Activated CD4-positive, alpha-beta memory T cell treated with anti-CD3 and anti-CD28 coated beads for 36 hours (primary cell): ENCODE measurements around the gene YDJC. TPM values are rescaled to one million over a fixed set of nuclear protein-coding genes. Genes with fewer than 3 reads are reported as not detected.
A peak's percentile ranks its signal among the peaks of the same experiment; 100 is the strongest.
"Not testable (repeated sequence)": the region's sequence is repeated elsewhere in the genome, so short reads cannot be mapped to it uniquely, and the experiment has no call there.

Source experiments
- CTCF ChIA-PET: fragments of 350-600 bp; sonication (Branson Sonifier 250); formaldehyde crosslinking; loops from one replicate; lab custom pipeline; 2021; ENCODE audit warnings: antibody characterized with exemption, inconsistent platforms; lab: Charles Lee
- POLR2A ChIA-PET: fragments of 350-600 bp; sonication (Branson Sonifier 250); formaldehyde crosslinking; loops from one replicate; lab custom pipeline; 2021; ENCODE audit warnings: antibody characterized with exemption; lab: Charles Lee
- DNase-seq: peaks from one replicate; pipeline ENCODE4 v3.0.0-alpha.2; 2020
- H3K27ac Mint-ChIP-seq: one replicate; pipeline ENCODE4 v1.8.0; 2021; ENCODE audit warnings: mixed read lengths
- H3K27me3 Mint-ChIP-seq: one replicate; pipeline ENCODE4 v1.8.0; 2021; ENCODE audit warnings: mixed read lengths
- H3K36me3 Mint-ChIP-seq: one replicate; pipeline ENCODE4 v1.8.0; 2021; ENCODE audit warnings: mixed read lengths
- H3K4me1 Mint-ChIP-seq: one replicate; pipeline ENCODE4 v1.8.0; 2021; ENCODE audit warnings: low read depth, mixed read lengths
- H3K4me3 Mint-ChIP-seq: one replicate; pipeline ENCODE4 v1.8.0; 2021; ENCODE audit warnings: mild to moderate bottlenecking, mixed read lengths
- H3K9me3 Mint-ChIP-seq: one replicate; pipeline ENCODE4 v1.8.0; 2021; ENCODE audit warnings: mixed read lengths
- intact Hi-C: fragments of 100-400 bp; cut with micrococcal nuclease; formaldehyde crosslinking; loops from one replicate; pipeline ENCODE4 v1.15.1; 2023
- total RNA-seq, 2 experiments: library from RNA; stranded (reverse); gene quantifications; one replicate each; pipeline ENCODE4 v1.2.3, GENCODE V29; 2021

The YDJC gene
- total RNA-seq, 2 experiments from 2014 or later = 45.3 to 47.1 TPM

DNA sequence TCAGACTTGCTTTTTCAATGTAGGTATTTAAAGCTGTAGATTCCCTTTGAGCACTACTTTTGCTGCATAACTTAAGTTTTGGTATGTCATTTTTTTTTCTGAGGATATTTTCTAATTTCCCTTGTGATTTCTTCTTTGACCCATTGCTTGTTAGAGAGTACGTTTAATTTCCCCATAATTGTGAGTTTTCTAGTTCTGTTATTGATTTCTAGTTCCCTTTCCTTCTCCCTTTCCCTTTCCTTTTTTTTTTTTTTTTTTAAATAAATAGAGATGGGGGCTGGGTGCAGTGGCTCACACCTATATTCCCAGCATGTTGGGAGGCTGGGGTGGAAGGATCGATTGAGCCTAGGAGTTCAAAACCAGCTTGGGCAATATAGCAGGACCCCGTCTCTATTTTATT lies 31.5 kb downstream of the YDJC start:
- CTCF ChIA-PET = interaction anchor here (1.4 to 2.3 kb wide), 3 partner anchors 31 to 48 kb away, joined by 3 to 7 read pairs (median 6); partner anchors contain the start of gene SDF2L1
- H3K27ac Mint-ChIP-seq = no peak overlapping the region
- H3K9me3 Mint-ChIP-seq = no peaks in the 10 kb centered on the region

DNA sequence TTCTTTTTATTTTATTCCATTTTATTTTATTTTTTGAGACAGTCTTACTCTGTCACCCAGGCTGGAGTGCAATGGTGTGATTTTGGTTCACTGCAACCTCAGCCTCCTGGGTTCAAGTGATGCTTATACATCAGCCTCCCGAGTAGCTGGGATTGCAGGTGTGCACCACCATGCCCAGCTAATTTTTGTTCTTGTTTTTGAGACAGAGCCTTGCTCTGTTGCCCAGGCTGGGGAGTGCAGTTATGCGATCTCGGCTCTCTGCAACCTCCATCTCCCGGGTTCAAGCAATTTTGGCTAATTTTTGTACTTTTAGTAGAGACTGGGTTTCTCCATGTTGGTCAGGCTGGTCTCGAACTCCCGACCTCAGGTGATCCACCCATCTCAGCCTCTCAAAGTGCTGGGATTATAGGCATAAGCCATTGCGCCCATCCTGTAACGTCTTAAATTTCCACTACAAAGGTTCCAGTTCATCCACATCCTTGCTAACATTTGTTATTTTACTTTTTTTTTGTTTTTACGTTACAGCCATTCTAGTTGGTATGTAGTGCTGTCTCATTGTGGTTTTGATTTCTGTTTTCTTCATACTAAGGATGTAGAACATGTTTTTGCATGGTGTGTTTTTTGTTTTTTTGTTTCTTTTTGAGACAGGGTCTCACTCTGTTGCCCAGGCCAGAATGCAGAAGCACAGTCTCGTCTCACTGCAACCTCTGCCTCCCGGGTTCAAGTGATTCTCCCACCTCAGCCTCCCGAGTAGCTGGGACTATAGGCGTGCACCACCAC lies 33.3 kb downstream of the YDJC start:
- POLR2A ChIA-PET, H3K9me3 Mint-ChIP-seq, H3K27me3 Mint-ChIP-seq, H3K4me3 Mint-ChIP-seq, H3K27ac Mint-ChIP-seq, intact Hi-C loops, DNase-seq: not testable (repeated sequence)
- CTCF ChIA-PET = interaction anchor here (1.2 to 1.5 kb wide), 2 partner anchors 9 to 33 kb away, joined by 3 read pairs; no protein-coding TSS in a partner anchor
- Mint-ChIP-seq H3K36me3 (peaks cover 39% of the 10 kb centered on the region), H3K4me1 (peaks cover 35% of the 10 kb centered on the region)

More for the DNA sequence above, 31.5 kb downstream of the YDJC start:
- POLR2A ChIA-PET = no interaction called here
- H3K27me3 Mint-ChIP-seq = no peaks in the 10 kb centered on the region
- H3K4me3 Mint-ChIP-seq = no peak overlapping the region
- H3K36me3 Mint-ChIP-seq = peaks cover 41% of the 10 kb centered on the region
- intact Hi-C loops = no loop called here
- peaks cover 37% of the 10 kb centered on the region for H3K4me1 Mint-ChIP-seq
- no peak for DNase-seq

DNA sequence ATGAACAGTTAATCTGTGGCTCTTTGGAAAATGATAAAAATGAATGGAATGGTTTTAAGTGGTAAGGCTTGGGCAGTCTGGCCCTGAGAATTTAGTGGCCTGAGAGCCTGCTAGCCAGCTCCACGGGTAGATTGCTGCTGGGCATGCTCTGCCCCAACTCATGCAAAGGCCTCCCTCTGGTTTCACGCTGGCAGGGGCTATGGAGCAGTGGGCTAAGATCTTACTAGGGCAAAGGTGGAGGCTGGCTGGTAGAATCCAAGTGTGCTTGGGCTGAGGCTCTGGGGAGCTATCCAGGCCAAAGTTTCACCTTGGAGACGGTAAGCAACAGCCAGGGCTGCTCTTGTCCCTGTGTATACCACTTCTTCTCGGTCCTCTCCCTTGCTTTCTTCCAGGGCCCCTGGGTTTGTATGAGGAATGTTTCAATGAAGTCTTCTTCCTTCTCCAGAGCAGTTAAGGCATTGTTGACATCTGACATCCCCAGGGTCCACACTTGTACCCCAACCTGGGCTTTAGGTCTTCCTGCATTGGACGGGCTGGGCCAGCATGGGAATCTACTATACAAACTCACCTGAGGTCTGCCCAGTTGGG lies 34.9 kb downstream of the YDJC start:
- Mint-ChIP-seq H3K4me1 (peaks cover 39% of the 10 kb centered on the region), H3K9me3 (no peaks in the 10 kb centered on the region), H3K27ac (no peak overlapping the region), H3K4me3 (no peak overlapping the region), H3K36me3 (peaks cover 39% of the 10 kb centered on the region), H3K27me3 (no peaks in the 10 kb centered on the region)
- POLR2A ChIA-PET = no interaction called here
- no peak for DNase-seq
- CTCF ChIA-PET = no interaction called here
- intact Hi-C loops = no loop called here

DNA sequence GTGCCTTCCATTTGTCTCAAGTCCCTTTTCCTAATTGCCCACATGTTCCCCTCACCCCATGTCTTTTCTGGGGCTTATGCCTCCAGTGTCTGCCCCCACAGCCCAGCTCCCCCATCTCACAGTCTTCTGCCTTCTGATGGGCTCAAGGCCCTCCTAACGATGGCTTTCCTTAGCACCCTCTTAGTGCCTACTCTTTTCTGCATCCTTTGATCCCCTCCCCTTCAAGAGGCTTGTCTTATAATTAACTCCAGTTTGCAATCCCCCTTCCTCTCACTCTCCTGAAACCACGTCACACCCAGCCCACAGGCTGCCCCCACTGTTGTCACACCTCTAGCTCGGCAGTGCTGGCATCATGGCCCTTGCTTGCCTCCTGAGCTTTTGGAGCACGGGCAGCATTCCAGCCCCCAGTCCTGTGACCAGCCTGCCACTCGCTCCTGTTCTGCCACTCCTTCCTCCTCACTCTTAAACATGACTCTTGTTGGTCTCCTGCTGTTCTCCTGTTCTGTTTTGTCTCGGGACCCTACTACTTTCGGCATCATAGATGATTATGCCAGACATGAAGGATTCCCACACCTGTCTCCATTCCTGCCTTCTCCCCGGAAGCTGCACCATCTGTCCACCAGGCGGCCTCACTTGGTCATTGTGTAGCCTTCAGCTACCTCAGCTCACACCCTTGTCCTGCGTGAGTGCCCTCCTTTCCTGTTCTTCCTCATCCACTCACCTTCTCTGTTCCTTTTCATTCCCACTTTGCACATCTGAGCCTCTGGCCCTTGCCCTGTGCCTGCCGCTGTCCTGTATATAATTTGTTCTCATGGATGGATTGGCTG lies 36.2 kb downstream of the YDJC start:
- Mint-ChIP-seq H3K36me3 (peaks cover 40% of the 10 kb centered on the region), H3K27ac (no peak overlapping the region), H3K9me3 (no peaks in the 10 kb centered on the region), H3K4me3 (no peak overlapping the region), H3K27me3 (no peaks in the 10 kb centered on the region), H3K4me1 (peaks cover 42% of the 10 kb centered on the region)
- ChIA-PET CTCF (interaction anchor here (1.3 kb wide), 1 partner anchor 14 kb away, joined by 3 read pairs; no protein-coding TSS in a partner anchor), POLR2A (interaction anchor here (1.2 kb wide), 1 partner anchor 9 kb away, joined by 4 read pairs; no protein-coding TSS in a partner anchor)
- intact Hi-C loops = no loop called here
- DNase-seq = no peak

DNA sequence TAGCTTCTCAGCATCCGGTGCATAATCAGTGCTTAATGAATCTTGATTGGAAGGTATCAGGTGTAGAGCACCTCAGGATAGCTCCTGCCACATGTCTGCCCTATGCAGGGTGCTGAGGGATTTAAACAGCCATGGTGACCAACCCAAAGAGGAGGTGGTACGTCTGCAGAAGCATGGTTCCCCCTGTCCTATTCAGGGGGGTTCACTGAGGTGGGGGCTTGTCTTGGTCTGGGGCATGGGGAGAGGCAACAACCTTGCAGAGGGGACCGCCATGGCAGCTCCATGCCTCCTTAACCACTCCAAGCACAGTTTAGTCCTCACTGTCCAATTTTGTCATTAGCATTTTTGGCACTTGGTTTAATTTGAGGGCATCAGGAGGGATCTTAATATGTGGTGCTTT lies 37.4 kb downstream of the YDJC start:
- H3K27ac Mint-ChIP-seq = no peak overlapping the region
- no peaks in the 10 kb centered on the region for H3K27me3 Mint-ChIP-seq
- intact Hi-C loops = no loop called here
- ChIA-PET POLR2A (interaction anchor here (1.0 to 1.2 kb wide), 2 partner anchors 10 to 13 kb away, joined by 3 to 4 read pairs; no protein-coding TSS in a partner anchor), CTCF (no interaction called here)
- no peak for DNase-seq
- H3K9me3 Mint-ChIP-seq = no peaks in the 10 kb centered on the region
- H3K36me3 Mint-ChIP-seq = peaks cover 40% of the 10 kb centered on the region
- H3K4me1 Mint-ChIP-seq = peaks cover 46% of the 10 kb centered on the region
- no peak overlapping the region for H3K4me3 Mint-ChIP-seq

DNA sequence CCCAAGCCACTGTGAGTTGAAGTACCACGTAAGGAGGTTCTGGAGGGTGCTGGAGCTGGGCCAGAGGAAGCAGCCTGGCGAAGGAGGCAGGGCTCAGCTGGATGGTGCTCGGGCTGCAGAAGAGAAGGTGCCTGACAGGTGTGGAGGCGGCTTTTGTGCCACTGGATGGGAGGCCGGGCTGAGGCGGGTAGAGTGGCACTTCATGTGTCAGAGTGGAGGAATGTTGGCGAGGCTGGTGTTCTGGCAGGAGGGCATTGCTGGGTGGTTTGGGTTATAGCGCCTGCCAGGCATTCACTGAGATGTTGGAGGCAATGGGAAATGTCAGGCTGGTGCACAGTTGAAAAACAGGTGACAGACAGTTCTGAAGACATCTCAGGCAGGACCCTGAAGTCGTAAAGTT lies 38.1 kb downstream of the YDJC start:
- Mint-ChIP-seq H3K4me3 (no peak overlapping the region), H3K27ac (no peak overlapping the region), H3K9me3 (no peaks in the 10 kb centered on the region), H3K27me3 (no peaks in the 10 kb centered on the region), H3K4me1 (peaks cover 51% of the 10 kb centered on the region), H3K36me3 (peaks cover 38% of the 10 kb centered on the region)
- POLR2A ChIA-PET = interaction anchor here (1.0 kb wide), 1 partner anchor 13 kb away, joined by 3 read pairs; no protein-coding TSS in a partner anchor
- CTCF ChIA-PET = no interaction called here
- intact Hi-C loops = no loop called here
- no peak for DNase-seq

DNA sequence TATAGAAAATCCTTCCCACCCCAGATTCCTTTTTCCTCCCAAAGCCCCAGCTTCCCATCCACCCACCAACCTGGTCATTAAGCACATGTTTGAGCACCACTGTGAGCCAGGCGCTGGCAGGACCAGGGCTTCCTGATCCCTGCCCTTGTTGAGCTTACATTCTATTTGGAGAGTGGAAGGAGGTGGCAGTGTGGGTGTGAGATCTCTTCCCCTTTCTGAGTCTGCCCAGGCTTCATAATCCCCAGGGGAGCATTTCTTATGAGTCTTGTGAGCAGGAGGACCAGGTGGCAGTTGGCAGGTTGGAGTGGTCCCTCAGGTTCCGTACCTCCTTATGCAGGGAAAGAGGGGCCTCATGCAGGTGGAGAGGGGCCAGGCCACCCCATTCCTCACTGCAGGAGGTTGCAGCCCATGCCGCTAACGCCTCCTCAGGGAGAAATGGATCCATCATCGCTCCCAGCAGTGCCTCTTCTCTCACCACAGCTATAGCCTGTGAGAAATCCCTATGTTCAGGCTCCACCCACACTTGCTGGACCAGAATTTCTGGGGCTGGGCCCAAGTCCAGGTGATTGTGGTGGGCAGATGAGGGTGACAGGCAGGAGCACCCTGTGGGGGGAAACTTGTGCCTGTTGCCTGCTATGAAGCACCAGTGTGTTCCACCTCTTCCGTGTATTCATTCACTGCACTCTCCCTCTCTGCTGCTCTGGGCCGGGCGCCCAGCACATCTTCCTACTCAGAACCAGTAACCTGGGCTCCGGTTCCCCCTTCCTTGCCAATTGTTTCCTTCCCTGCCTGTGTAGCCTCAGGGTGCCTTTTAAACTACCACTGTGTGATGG lies 38.8 kb downstream of the YDJC start:
- intact Hi-C loops = no loop called here
- DNase-seq = no peak
- Mint-ChIP-seq H3K27me3 (no peaks in the 10 kb centered on the region), H3K27ac (no peak overlapping the region), H3K36me3 (peaks cover 36% of the 10 kb centered on the region), H3K4me1 (peaks cover 53% of the 10 kb centered on the region), H3K9me3 (no peaks in the 10 kb centered on the region), H3K4me3 (no peak overlapping the region)
- CTCF ChIA-PET = interaction anchor here (0.9 kb wide), 2 partner anchors 20 to 51 kb away, joined by 3 read pairs; partner anchors contain the start of gene SDF2L1
- POLR2A ChIA-PET = no interaction called here

DNA sequence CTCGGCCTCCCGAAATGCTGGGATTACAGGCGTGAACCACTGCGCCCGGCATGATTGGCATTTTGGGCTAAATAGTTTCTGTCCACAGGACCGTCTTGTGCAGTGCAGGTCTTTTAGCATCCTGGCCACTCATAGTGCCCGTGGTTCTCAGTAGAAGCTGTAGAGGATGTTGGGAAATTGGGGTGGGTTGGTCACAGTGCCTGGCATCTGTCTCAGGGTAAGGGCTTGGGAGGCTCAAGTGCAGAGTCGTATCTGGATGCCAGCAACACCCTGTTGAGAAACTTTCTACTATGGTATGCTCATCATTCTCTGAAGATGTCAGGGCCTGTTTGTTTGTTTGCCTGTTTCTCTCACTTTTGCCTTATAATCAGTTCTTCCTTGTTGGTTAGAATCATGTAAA lies 40.4 kb downstream of the YDJC start:
- POLR2A ChIA-PET = no interaction called here
- intact Hi-C loops = loop anchor here (5.0 kb wide), 1 partner anchor 38 kb away; no protein-coding TSS in a partner anchor
- Mint-ChIP-seq H3K27ac (no peak overlapping the region), H3K36me3 (peaks cover 20% of the 10 kb centered on the region), H3K9me3 (no peaks in the 10 kb centered on the region), H3K27me3 (no peaks in the 10 kb centered on the region), H3K4me1 (peaks cover 64% of the 10 kb centered on the region), H3K4me3 (no peak overlapping the region)
- no peak for DNase-seq
- CTCF ChIA-PET = interaction anchor here (0.7 to 1.3 kb wide), 2 partner anchors 43 to 48 kb away, joined by 3 to 4 read pairs; partner anchors contain the start of gene CCDC116

DNA sequence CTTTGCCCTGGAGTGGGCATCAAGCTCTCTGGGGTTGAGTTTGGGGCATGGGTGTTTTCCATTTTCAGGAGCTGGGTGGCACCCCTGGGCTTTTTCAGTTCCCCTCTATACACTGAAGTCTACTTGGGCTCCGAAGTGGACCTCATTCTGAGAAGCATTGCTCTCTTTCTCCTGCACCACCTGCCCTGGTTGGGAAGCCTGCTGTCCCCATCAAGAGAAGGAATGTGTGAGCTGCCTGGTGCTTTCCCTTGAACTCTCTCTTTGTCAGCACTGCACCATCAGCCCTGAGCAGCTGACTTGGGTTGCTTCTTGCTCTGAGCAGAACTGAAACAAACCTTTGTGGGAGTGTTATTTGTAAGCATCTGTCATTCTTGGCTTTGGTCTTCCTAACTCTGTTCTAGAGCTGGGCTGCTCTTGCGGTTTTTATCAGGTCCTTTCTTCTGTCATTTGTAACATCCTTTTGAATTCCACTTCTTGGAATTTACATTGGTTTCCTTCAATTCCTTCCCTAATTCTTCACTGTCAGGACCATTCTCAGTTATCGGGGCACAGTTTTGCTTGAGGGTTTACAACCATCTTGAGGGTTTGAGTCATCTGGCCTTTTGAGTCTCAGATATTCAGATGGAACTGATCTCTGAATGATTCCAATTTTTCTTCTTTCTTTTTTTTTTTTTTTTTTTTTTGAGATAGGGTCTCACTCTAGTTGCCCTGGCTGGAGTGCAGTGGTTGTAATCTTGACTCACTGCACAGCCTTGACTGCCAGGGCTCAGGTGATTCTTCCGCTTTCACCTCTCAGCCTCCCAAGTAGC lies 41.8 kb downstream of the YDJC start:
- intact Hi-C loops = loop anchor here (1.0 to 5.0 kb wide), 2 partner anchors 17 to 39 kb away; no protein-coding TSS in a partner anchor
- DNase-seq = peak; percentile 80
- peak overlapping the region; percentile 74 for H3K27ac Mint-ChIP-seq
- peaks cover 57% of the 10 kb centered on the region for H3K4me1 Mint-ChIP-seq
- H3K27me3 Mint-ChIP-seq = no peaks in the 10 kb centered on the region
- ChIA-PET CTCF (interaction anchor here (0.7 to 2.3 kb wide), 6 partner anchors 9 to 59 kb away, joined by 3 to 20 read pairs (median 6); partner anchors contain the start of genes SDF2L1 and YDJC), POLR2A (interaction anchor here (0.7 to 2.4 kb wide), 8 partner anchors 8 to 54 kb away, joined by 3 to 17 read pairs (median 4); partner anchors contain the start of genes SDF2L1 and YDJC)
- H3K36me3 Mint-ChIP-seq = peaks cover 6% of the 10 kb centered on the region
- no peak overlapping the region for H3K4me3 Mint-ChIP-seq
- no peaks in the 10 kb centered on the region for H3K9me3 Mint-ChIP-seq

DNA sequence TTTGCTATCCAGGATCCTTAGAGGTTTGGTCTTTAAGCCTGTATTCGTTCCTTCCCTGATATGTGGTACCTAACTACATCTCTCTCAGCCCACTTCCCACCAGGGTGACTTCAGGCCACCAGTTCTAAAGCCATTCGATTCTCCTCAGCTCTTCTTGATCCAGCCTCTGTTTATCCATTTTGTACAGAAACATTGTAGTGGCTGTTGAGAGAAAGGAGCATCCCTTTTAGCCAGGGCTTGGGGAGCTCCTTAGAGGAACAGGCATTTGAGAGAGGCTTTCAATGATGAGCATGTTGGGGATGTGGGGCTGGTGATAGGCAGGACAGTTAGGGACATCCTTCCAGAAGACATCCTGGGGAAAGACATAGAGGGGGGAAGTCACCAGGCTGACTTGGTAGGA lies 44.4 kb downstream of the YDJC start:
- Mint-ChIP-seq H3K4me1 (peaks cover 53% of the 10 kb centered on the region), H3K36me3 (peaks cover 4% of the 10 kb centered on the region), H3K4me3 (no peak overlapping the region), H3K27ac (no peak overlapping the region), H3K9me3 (no peaks in the 10 kb centered on the region), H3K27me3 (no peaks in the 10 kb centered on the region)
- CTCF ChIA-PET = no interaction called here
- POLR2A ChIA-PET = no interaction called here
- no peak for DNase-seq
- intact Hi-C loops = loop anchor here (5.0 kb wide), 1 partner anchor 42 kb away; no protein-coding TSS in a partner anchor
